DMS153 treated with DMSO at 0.1 percent for 48 hours (cell line): ENCODE results near the gene TMEM120B.
"Not testable (repeated sequence)": the region's sequence is repeated elsewhere in the genome, so short reads cannot be mapped to it uniquely, and the experiment has no call there.

ENCODE experiments used
- DNase-seq: peaks from one replicate; lab custom pipeline; 2025; ENCODE audit not compliant: unreplicated experiment; lab: John Stamatoyannopoulos, UW

The TMEM120B gene

DNA sequence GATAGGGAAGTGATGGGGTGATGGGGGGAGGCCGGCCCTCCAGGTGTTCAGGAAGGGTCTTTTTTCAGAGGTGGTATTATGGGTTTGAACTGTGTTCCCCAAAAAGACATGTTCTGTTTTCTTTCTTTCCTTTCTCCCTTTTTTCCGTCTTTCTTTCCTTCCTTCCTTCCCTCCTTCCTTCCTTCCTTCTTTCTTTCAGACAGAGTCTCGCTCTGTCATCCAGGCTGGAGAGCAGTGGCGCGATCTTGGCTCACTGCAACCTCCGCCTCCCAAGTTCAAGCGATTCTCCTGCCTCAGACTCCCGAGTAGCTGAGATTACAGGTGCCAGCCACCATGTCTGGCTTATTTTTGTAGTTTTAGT lies 3.5 kb upstream of the TMEM120B start:
- DNase-seq: not testable (repeated sequence)

DNA sequence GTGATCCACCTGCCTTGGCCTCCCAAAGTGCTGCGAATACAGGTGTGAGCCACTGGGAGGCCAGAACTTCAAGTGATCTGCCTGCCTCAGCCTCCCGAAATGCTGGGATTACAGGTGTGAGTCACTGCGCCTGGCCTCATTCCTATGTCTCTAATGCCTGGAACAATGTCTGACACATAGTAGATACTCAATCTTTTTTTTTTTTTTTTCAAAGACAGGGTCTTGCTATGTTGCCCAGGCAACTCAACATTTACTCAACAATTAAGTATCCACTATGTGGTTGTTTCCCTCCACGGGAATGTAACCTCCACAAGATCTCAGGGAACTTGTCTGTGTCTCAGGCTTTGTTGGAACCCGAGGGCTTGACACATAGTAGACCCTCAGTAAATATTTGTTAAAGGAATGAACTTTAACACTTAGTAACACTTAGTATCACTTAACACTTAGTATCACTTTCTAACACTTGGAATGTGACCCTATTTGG lies 3.0 kb upstream of the TMEM120B start:
- DNase-seq: no peak

DNA sequence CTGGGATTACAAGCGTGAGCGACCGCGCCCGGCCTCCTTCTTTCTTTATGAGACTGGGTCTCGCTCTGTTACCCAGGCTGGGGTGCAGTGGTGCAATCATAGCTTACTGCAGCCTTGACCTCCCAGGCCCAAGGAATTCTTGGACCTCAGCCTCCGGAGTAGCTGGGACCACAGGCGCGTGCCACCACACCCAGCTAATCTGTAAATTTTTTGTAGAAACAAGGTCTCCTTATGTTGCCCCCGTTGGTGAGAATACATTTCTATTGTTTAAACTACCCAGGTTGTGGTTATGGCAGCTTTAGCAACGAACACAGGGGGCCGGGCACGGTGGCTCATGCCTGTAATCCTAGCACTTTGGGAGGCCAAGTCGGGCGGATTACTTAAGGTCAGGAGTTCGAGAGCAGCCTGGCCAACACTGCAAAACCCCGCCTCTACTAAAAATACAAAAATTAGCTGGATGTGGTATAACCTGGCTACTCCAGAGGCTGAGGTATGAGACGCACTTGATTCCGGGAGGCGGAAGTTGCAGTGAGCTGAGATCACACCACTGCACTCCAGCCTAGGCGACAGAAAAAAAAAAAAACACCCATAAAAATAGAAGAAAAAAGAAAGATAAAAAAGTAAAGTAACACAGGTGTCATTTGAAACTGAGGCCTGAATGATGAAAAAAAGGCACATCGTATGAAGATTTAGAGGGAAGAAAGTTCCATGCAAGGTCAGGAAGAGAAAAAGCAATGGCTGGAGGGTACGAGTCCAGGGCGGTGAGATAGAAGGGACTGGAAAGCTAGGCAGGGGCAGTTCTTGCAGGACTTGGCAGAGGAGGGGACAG lies 977 bp upstream of the TMEM120B start:
- DNase-seq: no peak

DNA sequence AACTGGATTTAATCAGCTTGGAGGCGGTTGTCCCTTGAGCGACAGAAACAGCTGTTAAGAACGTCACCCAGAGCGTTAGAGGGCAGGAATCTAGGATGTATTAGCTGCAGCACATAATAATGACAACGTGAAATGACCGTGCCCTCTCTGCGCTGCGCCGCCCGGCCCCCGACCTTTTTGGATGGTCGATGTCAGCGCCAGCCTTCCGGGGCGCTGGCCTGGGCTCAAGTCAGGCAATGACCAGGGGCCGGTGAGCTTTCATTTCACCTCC lies 427 bp upstream of the TMEM120B start:
- DNase-seq: no peak

DNA sequence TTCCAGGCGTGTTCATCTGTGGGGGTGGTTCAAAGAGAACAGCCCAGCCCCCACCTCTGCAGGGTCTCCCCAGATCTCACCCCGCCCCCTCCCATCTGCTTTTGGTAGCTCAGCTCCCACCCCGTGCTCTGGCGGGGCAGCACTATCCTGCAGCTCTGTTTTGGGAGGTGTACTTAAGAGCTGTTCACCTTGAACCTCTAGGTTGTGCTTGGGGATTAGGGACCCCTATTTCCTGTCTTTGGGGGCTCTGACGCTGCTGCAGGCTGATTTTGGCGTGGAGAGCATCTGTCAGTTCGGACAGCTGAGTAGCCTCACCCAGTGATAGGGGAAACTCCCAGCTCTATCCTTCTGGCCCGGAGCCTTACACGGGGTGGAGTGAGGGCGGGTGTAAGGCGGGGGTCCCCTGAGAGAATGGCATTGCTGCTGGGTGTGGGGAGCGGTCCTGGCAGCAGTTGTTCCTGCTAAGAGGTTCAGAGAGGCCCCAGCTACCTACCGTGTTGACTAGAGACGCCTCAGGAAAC lies 765 bp downstream of the TMEM120B start:
- DNase-seq: no peak

DNA sequence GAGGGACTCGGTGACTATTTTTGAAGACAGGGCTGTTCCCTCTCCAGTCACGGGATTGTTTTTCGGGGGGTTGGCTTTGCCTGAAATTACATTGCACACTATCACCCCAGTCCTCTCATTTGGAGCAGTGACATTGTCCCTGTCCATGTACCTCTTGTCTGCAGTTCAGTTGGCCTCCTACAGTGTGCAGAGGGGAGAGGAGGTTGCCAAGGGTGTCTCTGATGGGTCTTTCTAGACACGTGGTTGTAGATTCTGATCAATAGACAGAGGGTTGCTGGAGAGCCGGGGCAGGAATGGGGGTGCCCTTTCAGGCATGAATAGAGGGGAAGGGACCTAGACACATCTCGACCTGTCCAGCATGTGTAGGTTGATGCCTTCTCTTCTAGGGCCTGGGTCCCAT lies 1.2 kb downstream of the TMEM120B start:
- no peak for DNase-seq

DNA sequence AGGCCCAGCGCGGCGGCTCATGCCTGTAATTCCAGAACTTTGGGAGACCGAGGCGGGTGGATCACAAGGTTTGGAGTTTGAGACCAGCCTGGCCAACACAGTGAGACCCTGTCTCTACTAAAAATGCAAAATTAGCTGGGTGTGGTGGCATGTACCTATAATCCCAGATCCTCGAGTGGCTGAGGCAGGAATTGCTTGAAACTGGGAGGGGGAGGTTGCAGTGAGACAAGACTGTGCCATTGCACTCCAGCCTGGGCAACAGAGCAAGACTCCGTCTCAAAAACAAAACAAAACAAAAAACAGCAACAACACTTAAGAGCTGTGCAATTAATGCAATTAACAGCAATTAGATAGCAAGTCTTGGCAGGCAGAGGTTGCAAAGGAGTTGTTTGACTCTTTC lies 2.5 kb downstream of the TMEM120B start:
- not testable (repeated sequence) for DNase-seq

DNA sequence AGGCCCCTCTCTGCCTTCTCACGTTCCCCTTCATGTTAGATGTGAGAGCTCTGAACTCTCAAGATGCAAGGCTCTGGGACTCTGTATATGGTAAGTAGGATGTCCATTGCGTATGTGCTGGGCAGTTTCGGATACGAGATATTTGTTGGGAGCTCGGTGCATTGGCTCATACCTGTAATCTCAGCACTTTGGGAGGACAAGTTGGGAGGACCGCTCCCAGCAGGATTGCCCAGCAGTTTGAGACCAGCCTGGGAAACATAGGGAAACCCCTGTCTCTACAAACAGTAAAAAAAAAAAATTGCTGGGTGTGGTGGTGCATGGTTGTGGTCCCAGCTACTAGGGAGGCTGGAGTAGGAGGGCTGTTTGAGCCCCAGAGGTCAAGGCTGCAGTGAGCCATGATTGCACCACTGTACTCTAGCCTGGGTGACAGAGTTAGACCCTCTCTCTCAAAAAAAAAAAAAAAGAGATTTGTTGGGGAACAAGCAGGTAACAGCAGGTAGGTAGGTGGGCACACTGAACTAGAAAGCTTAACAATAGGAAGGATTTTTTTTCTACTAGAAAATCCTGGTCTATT lies 3.4 kb downstream of the TMEM120B start:
- no peak for DNase-seq

DNA sequence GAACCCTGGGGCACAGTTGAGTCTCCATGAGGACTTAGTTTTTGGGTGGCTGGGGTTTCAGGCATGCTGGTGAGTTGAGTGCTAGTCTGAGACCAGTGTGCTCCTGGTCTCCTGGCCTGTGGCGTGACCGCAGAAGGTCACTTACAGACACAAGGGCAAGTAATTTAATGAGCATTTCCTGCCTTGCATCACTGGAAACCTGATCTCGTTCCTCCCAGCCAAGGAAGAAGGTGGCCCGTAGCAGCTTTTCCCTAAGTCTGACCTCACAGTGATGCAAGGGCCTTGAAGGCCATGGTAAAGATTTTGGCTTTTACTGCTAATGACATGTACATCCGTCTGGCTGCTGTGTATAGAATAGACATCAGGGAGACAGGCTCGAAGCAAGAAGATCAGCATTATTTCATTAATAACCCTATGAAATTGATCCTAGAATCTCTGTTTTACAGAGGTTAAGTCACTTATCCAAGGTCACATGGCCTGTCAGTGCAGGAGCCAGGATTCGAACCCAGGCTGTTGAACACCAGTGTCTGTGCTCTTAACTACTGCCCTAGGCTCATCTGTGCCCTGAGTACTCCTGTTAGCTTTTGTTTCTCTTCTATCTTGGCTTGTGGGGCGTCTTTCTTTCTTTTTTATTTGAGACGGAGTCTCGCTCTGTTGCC lies 4.6 kb downstream of the TMEM120B start:
- DNase-seq: no peak

DNA sequence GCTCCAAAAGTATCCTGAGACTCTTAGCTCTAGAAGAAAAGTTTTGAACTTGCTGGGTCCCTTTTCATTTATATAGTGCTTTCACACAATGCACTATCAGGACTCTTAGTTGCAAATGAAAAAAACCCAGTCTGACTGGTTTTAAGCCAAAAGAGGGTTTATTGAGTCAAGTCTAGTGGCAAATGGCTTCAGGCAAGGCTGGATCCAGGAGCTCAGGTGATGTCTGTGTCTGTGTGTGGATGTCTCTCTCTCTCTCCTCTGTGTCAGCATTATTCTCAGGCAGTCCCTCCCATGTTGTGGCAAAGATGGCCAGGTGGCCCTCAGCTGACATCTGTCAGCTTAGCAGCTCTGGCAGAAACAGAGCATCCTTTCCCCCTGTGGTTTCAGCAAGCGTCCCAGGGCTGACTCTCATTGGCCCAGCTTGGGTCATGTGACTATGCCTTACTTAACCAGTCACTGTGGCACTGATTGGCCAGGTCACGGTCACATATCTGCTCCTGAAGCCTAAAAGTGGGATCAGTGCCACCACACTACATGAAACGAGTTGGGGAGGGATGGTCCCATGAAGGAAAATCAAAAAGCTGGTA lies 6.2 kb downstream of the TMEM120B start:
- no peak for DNase-seq

DNA sequence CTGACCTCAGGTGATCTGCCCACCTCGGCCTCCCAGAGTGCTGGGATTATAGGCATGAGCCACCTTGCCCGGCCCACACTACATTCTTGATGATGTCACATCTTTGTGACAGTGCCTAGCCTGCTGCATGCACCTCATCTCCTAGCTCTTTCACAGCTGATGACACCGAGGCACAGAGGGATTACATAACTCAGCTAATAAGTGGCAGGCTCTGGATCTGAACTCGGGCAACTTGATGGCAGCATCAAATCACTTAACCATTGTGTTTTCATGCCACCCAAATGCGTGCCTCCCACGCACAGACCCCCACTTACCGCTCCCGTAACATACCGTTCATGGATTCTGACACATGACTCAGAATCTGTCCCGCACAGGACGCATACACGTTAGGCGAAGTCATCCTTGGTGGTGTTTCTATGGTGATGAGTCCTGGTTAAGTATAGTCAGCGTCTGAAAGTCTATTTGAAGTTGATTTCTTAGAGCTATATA lies 7.4 kb downstream of the TMEM120B start:
- DNase-seq: no peak

DNA sequence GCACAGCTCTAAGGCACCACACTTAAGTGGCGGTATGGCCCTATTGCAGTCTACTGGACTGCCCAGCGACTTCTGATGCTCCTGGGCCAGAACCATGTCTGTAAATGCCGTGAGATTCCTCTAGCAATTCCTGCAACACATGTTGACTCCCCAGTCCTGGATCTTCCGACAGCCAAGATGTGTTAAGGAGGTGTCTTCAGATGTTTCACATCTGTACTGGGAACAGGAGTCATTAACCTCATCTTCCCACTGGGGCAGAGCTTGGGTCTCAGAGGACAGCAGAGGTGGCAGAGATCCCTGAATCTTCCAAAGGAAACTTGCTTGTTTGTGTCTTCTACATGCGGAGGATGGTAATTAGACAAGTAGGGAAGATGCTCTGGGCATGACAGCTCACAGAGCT lies 8.2 kb downstream of the TMEM120B start:
- DNase-seq: no peak

DNA sequence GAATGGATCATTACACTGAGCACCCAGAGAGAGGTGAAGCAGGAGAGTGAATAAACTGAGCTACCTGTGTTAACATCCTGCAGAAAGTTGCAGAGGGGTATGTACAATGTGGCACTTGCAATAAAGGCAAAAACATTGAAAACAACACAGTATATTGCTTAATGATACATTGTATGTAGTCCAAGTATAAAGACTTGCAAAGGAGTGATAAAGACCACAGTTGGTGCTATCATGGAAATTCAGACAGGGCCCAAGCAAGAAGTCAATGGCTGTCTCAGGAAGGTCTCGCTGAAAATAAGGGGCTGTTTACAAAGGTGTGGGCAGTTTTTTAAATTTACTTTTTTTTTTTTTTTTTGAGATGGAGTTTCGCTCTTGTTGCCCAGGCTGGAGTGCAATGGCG lies 10.0 kb downstream of the TMEM120B start:
- DNase-seq: no peak

DNA sequence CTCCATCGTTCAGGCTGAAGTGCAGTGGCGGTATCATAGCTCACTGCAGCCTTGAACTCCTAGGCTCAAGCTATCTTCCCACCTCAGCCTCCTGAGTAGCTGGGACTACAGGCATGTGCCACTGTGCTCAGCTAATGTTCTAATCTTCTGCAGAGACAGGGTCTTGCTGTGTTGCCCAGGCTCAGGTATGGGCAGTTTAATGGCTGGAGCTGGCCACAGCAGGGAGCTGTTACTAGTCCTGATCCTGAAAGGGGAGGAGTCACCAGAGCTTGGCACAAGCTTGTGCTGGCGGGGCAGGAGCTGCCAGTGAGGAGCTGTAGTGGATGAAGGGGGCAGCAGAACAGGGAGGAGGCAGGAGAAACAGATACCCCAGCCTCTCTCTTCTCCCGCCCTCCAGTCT lies 10.6 kb downstream of the TMEM120B start:
- no peak for DNase-seq

DNA sequence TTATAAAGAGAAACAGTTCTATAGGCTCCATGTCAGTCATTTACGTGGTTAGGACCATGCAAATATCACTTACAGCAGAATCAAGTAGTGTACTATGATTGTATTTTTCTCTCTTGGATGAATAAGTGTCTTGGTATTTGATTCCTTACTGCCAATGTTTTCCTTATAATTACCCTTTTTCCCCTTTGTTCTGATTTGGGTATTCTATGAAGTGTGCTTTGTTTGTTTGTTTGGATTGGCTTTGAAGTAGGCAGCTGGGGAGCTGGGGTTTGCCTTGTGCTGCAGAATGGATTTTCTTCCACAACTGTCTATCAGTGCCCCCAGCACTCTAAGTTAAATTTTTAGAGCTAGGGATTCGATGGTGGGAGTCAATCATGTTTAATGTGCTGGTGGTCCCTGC lies 12.4 kb downstream of the TMEM120B start:
- DNase-seq: no peak

DNA sequence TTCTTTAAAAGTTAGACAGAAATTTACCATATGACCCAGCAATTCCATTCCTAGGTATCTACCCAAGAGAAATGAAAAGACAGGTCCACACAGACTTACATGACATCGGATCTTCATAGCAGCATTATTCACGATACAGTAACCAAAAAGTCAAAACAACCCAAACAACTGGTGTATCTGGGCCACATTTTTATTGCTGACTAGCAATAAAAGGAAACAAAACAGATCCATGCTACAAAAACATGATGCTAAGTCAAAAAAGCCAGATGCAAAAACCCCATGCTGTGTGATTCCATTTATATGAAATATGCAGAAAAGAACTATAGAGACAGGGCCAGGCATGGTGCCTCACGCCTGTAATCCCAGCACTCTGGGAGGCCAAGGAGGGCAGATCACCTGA lies 12.9 kb downstream of the TMEM120B start:
- no peak for DNase-seq

DNA sequence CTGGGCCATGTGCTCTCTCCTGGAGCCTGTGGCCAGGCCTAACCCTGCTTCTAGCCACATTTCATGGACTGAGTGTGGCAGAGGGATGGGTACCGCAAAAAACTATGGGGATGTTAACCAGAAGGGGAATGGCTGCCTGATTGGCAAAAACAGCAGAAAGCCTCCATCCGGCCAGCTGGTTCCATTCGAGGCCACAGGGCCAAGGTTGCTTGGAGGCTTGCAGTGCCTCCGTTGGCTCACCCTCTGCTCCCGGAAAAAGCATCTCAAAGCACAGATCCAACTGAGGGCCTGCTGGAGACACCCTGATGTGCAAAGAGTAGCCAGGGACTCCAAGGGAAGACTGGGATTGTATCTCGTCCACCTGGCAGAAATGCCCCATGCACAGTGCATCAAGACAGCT lies 16.5 kb downstream of the TMEM120B start:
- no peak for DNase-seq

DNA sequence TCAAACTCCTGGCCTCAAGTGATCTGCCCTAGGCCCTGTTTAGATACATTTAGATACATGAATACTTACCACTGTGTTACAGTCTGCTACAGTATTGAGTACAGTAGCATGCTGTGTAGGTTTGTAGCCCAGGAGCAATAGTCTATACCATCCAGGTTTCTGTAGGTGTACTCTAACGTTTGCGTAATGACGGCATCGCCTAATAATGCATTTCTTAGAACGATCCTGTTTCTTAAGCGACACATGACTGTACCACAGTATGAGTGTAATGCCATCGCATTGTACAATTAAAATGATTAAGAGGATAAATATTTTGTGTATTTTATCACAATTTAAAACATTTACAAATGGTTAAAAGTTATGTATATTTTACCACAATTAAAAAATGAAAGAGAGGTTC lies 18.9 kb downstream of the TMEM120B start:
- DNase-seq: no peak

DNA sequence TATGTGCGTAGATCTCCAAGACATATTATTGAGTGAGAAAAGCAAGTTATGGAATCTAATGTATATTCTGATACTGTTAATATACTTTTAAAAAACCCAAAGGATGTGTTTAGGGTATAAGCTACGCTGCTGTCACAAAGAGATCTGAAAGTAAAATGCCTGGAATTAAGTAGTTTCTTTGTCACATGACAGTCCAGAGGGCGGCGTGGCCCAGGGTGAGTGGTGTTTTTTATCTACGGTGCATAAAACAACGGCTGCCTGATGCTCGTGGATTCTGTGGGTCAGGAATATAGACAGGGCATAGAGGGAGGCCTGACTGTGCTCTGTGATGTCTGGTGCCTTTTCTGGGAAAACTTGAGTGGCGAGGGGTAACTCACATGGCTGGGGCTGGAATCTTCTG lies 21.3 kb downstream of the TMEM120B start:
- DNase-seq: no peak

DNA sequence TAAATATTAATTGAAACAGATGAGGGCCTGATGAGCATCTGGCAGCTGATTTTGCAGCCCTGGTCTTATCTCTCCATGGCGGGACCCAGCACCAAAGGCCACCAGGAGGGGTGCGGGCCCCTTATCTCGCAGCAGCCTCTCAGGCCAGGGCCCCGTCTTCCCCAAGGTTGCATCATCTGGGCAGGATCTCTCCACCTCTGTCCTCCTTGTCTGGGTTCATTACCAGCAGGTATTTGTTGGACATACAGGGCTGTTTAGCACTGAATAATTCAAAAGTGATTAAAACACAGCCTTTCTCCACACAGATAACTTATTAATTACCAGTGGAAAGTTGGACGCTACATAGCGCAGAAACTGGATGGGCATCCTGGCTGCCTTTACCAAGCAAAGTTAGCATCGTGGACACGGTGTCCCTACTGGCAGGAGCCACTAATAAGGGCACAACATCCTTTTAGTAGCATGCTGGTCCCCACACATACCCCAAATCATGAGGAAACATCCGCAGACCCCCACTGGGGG lies 25.8 kb downstream of the TMEM120B start:
- no peak for DNase-seq

DNA sequence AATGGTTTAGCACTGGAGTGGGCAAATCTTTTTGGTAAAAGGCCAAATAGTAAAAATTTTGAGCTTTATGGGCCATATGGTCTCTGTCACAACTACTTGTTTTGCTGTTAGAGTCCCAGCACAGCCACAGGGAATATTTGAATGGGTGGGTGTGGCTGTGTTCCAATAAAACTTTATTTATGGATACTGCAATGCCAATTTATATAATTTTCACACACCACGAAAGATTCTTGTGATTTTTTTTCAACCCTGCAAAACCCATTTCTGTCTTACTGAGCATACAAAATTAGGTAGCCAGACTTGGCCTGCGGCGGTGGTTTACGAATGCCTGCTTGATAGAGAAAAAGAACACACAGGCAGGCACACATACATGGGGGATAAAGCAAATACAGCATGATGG lies 28.3 kb downstream of the TMEM120B start:
- no peak for DNase-seq

DNA sequence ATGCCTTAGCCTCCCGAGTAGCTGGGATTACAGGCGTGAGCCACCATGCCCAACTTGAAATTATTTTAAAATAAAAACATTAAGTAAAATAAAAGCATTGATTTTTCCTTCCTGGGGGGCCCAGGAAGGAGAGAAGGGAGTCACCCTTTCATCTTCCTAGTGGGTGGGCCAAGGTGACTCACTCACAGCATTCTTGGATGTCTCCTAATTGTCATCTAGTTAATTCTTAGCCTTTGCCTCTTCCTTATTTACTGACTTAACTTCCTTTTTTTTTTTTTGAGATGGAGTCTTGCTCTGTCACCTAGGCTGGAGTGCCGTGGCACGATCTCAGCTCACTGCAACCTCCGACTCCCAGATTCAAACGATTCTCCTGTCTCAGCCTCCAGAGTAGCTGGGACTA lies 29.2 kb downstream of the TMEM120B start:
- no peak for DNase-seq
